ENCODE results near the gene GDPD4.

DNA sequence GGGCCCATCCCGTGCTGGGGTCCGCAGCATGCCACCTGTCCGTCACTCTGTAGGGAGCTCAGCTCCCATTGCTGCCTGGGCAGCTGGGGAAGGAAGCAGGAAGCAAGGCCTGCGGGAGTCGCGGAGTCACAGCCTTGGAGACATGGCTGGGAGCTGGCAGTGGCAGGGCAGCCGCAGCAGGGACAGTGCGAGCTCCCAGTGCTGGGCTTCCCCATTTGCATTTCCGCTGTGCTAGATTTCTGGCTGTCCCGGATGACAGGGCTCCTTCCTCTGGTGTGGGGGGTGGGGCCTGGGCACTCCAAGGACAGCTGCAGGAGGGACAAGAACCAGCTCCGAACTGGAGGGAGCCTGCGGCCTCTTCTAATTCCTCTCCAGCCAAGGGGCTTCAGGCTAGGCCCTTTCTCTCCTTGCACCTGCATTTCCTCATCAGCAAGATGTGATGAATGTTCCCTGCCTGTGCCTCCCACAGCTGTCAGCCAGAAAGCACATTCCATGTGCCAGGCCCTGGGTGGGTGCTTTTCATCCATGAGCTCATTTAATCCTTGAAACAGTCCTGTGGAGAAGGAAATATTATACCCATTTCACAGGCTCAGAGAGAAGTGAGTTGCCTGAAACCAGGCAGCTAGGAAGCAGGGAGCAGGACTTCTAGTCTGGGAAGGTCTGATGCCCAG is 125.5 kb downstream of the GDPD4 start:
- TF ChIP-seq CTCF (IDR thresholded peaks at IDR 0.05; ENCODE audit: low read depth, low read length) = no peak
- TF ChIP-seq POLR2A (IDR thresholded peaks at IDR 0.05; ENCODE audit: extremely low read depth, insufficient read length) = peak; percentile 12
- peak; percentile 14; the same call in 1 of the 2 replicates for TF ChIP-seq MYC (IDR thresholded peaks at IDR 0.05; ENCODE audit: low read depth, low read length)
- TF ChIP-seq, protein P1, sequence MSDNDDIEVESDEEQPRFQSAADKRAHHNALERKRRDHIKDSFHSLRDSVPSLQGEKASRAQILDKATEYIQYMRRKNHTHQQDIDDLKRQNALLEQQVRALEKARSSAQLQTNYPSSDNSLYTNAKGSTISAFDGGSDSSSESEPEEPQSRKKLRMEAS (IDR thresholded peaks at IDR 0.05; ENCODE audit: low read depth, low read length) = no peak

Data from NB4 (cell line).